Right lobe of liver (tissue), 6 donors: ENCODE results near the gene CBR4. TPM values are rescaled to one million over a fixed set of nuclear protein-coding genes. Genes with fewer than 3 reads are reported as not detected.
"Not testable (repeated sequence)": the region's sequence is repeated elsewhere in the genome, so short reads cannot be mapped to it uniquely, and the experiment has no call there.

Source experiments
- ATAC-seq, 4 donors: fragments of 200-7000 bp; cut with Tn5 transposase; one replicate each; pipeline ENCODE4 v1.9.1; 2020; ENCODE audit warnings: mild to moderate bottlenecking in 4 of 4, moderate library complexity in 4 of 4
- DNase-seq, 3 donors: peaks; one replicate each; pipeline ENCODE4 v3.0.0-alpha.2; 2020
- H3K27ac ChIP-seq, 3 donors: fragments of 200-600 bp; one replicate each; pipeline ENCODE4 v1.8.0; 2022
- H3K27me3 ChIP-seq, 2 donors: fragments of 200-600 bp; one replicate each; pipeline ENCODE4 v1.8.0; 2022
- H3K36me3 ChIP-seq, 4 donors: fragments of 200-600 bp; sonication (generic) in 1 of 4; one replicate each; pipeline versions ENCODE4 v1.5.1 to v1.8.0; 2017 to 2022; ENCODE audit warnings: control low read depth in 1 of 4
- H3K4me1 ChIP-seq, 4 donors: fragments of 200-600 bp; sonication (generic) in 1 of 4; one replicate each; pipeline versions ENCODE4 v1.5.1 to v1.8.0; 2017 to 2022; ENCODE audit warnings: control low read depth in 1 of 4
- H3K4me3 ChIP-seq, 3 donors: fragments of 200-600 bp; one replicate each; pipeline ENCODE4 v1.8.0; 2022
- H3K9me3 ChIP-seq, 4 donors: fragments of 200-600 bp; sonication (generic) in 1 of 4; one replicate each; pipeline versions ENCODE4 v1.5.1 to v1.8.0; 2017 to 2022; ENCODE audit warnings: control low read depth in 1 of 4
- CTCF ChIP-seq, 4 donors: fragments of 200-600 bp in 3 of 4; fragments of 450-650 bp in 1 of 4; IDR thresholded peaks; one replicate each; pipeline versions ENCODE4 v1.5.1 to v1.8.0; 2016 to 2022; ENCODE audit warnings: antibody characterized with exemption in 4 of 4, mild to moderate bottlenecking in 2 of 4
- POLR2A ChIP-seq: fragments of 450-650 bp; IDR thresholded peaks from one replicate; pipeline ENCODE4 v1.6.1; 2017; ENCODE audit warnings: antibody characterized with exemption, mild to moderate bottlenecking
- WGBS: methylation state at CpG from one replicate; pipeline ENCODE4 v1.1.6; 2018; ENCODE audit warnings: low coverage, low lambda C conversion rate; ENCODE audit not compliant: insufficient coverage; ENCODE audit errors: missing lambda C conversion rate; 5-methylcytosine and 5-hydroxymethylcytosine counted together
- intact Hi-C, 2 donors: fragments of 100-400 bp; cut with DNase I; formaldehyde crosslinking; loops; one replicate each; pipeline versions ENCODE4 v1.11.2 to v1.14.1; 2022
- total RNA-seq, 6 experiments: library from RNA; depleted of rRNA in 2 of 6; stranded (reverse); fragments of >200 nt in 2 of 6; fragmentation: NEBNext Ultra II Directional in 3 of 6; extraction: Animal tissue kit (Norgen Biotek cat#: 25700) in 3 of 6; gene quantifications; one replicate each; pipeline versions ENCODE4 v1.1.0 to v1.2.4, GENCODE V29; 2016 to 2023
- donor health status: DM: no; HTN: yes; CAD: no.
- donor health status: DM: no; HTN: no; CAD: no.
- donor health status: DM: no; HTN: no; CAD: no.
- donor health status: DM: no; HTN: yes; CAD: no.
- donor health status: DM: no; HTN: yes; CAD: no.

The CBR4 gene
- total RNA-seq, 6 experiments from 2014 or later = 20.3 to 41.5 (median 22.7) TPM

- no peaks in the 10 kb centered on the region for H3K27me3 ChIP-seq
- H3K27ac ChIP-seq = no peak overlapping the region
- peaks cover 0 to 19% (median 9%) of the 10 kb centered on the region in 4 donors for H3K4me1 ChIP-seq
- no peak overlapping the region for H3K4me3 ChIP-seq
- intact Hi-C loops = loop anchor here in 1 of 2 donors (10.0 kb wide), 1 partner anchor 486 kb away; no protein-coding TSS in a partner anchor
- ATAC-seq = no peak
- 85% methylated on average over 1 of the region's 1 CpG for WGBS
- no peaks in the 10 kb centered on the region for H3K9me3 ChIP-seq
- H3K36me3 ChIP-seq = peaks cover 0 to 4% (median 0%) of the 10 kb centered on the region in 4 donors
- no peak for DNase-seq
- TF ChIP-seq CTCF (IDR thresholded peaks at IDR 0.05) (no peak), POLR2A (no peak)
These were observed 11.5 kb downstream of the CBR4 start for GRCh38 chr4:168998596-168998995.

- no peak for DNase-seq
- H3K9me3 ChIP-seq = no peaks in the 10 kb centered on the region
- peaks cover 0 to 16% (median 8%) of the 10 kb centered on the region in 4 donors for H3K4me1 ChIP-seq
- peak; percentile 46 to 55 (median 47) for ATAC-seq
- intact Hi-C loops = loop anchor here in 1 of 2 donors (10.0 kb wide), 1 partner anchor 489 kb away; no protein-coding TSS in a partner anchor
- no peak overlapping the region for H3K27ac ChIP-seq
- no peak overlapping the region for H3K4me3 ChIP-seq
- TF ChIP-seq POLR2A (no peak), CTCF (IDR thresholded peaks at IDR 0.05) (peak; percentile 14 to 31 (median 24))
- no peaks in the 10 kb centered on the region for H3K27me3 ChIP-seq
- H3K36me3 ChIP-seq = peaks cover 0 to 2% (median 0%) of the 10 kb centered on the region in 4 donors
- 9% methylated on average over 2 of the region's 2 CpGs for WGBS
These were observed 14.3 kb downstream of the CBR4 start for GRCh38 chr4:168995537-168996295.

- Histone ChIP-seq H3K27ac (no peak overlapping the region), H3K36me3 (peaks cover 0 to 9% (median 0%) of the 10 kb centered on the region in 4 donors), H3K4me1 (peaks cover 0 to 9% (median 4%) of the 10 kb centered on the region in 4 donors), H3K27me3 (no peaks in the 10 kb centered on the region), H3K9me3 (no peaks in the 10 kb centered on the region), H3K4me3 (no peak overlapping the region)
- 98% methylated on average over 4 of the region's 4 CpGs for WGBS
- DNase-seq (no peak), ATAC-seq (no peak)
- TF ChIP-seq POLR2A (no peak), CTCF (IDR thresholded peaks at IDR 0.05) (no peak)
- intact Hi-C loops = loop anchor here in 1 of 2 donors (10.0 kb wide), 1 partner anchor 490 kb away; no protein-coding TSS in a partner anchor
These were observed 15.1 kb downstream of the CBR4 start for GRCh38 chr4:168994958-168995357.

- H3K4me1 ChIP-seq = no peaks in the 10 kb centered on the region
- intact Hi-C loops = loop anchor here in 1 of 2 donors (10.0 kb wide), 1 partner anchor 491 kb away; no protein-coding TSS in a partner anchor
- no peak overlapping the region for H3K4me3 ChIP-seq
- no peak for TF ChIP-seq CTCF (IDR thresholded peaks at IDR 0.05)
- TF ChIP-seq POLR2A = no peak
- peaks cover 0 to 10% (median 0%) of the 10 kb centered on the region in 4 donors for H3K36me3 ChIP-seq
- no peak overlapping the region for H3K27ac ChIP-seq
- no peaks in the 10 kb centered on the region for H3K9me3 ChIP-seq
- no peaks in the 10 kb centered on the region for H3K27me3 ChIP-seq
- 69% methylated on average over 8 of the region's 13 CpGs for WGBS
- DNase-seq (no peak), ATAC-seq (peak in 2 of 4 donors; percentile 27 to 31)
These were observed 16.1 kb downstream of the CBR4 start for GRCh38 chr4:168993714-168994510.

- ATAC-seq = not testable (repeated sequence)
These were observed 17.0 kb downstream of the CBR4 start for GRCh38 chr4:168992952-168993482.

More at GRCh38 chr4:168992952-168993482, 17.0 kb downstream of the CBR4 start:
- 84% methylated on average over 4 of the region's 7 CpGs for WGBS
- intact Hi-C loops = loop anchor here in 1 of 2 donors (10.0 kb wide), 1 partner anchor 492 kb away; no protein-coding TSS in a partner anchor
- H3K4me1 ChIP-seq, H3K27ac ChIP-seq, H3K27me3 ChIP-seq, H3K36me3 ChIP-seq, DNase-seq, H3K9me3 ChIP-seq, H3K4me3 ChIP-seq: not testable (repeated sequence)
